ENCODE measurements around the gene TM4SF1. TPM values are rescaled to one million over a fixed set of nuclear protein-coding genes. Genes with fewer than 3 reads are reported as not detected.

TM4SF1 gene
- total RNA-seq, 1 donor from 2014 or later, result 9.6 TPM

GRCh38 chr3:149375501-149376196 is 1.8 kb downstream of the TM4SF1 start:
- ATAC-seq (no peak), DNase-seq (ENCODE audit: low spot score) (no peak)

GRCh38 chr3:149374793-149375500 is 2.5 kb downstream of the TM4SF1 start:
- ATAC-seq, result no peak
- DNase-seq (ENCODE audit: low spot score), result no peak

- DNase-seq (ENCODE audit: low spot score) (no peak), ATAC-seq (no peak)
These were observed 3.1 kb downstream of the TM4SF1 start for GRCh38 chr3:149374391-149374790.

GRCh38 chr3:149373235-149374125 is 4.0 kb downstream of the TM4SF1 start:
- no peak for ATAC-seq
- no peak for DNase-seq (ENCODE audit: low spot score)

GRCh38 chr3:149371723-149372114 is 5.7 kb downstream of the TM4SF1 start:
- ATAC-seq (no peak), DNase-seq (ENCODE audit: low spot score) (no peak)

GRCh38 chr3:149371001-149371722 is 6.3 kb downstream of the TM4SF1 start:
- no peak for ATAC-seq
- DNase-seq (ENCODE audit: low spot score), result no peak

- ATAC-seq, result no peak
- no peak for DNase-seq (ENCODE audit: low spot score)
These were observed 7.2 kb downstream of the TM4SF1 start for GRCh38 chr3:149369991-149370866.

GRCh38 chr3:149368674-149369497 is 8.6 kb downstream of the TM4SF1 start:
- peak; percentile 69 for ATAC-seq
- DNase-seq (ENCODE audit: low spot score), result no peak

- ATAC-seq (peak; percentile 63), DNase-seq (ENCODE audit: low spot score) (no peak)
These were observed 9.2 kb downstream of the TM4SF1 start for GRCh38 chr3:149368201-149368673.

- DNase-seq (ENCODE audit: low spot score) (no peak), ATAC-seq (no peak)
These were observed 10.3 kb downstream of the TM4SF1 start for GRCh38 chr3:149366941-149367840.

GRCh38 chr3:149366031-149366430 is 11.4 kb downstream of the TM4SF1 start:
- DNase-seq (ENCODE audit: low spot score) (no peak), ATAC-seq (no peak)

- no peak for ATAC-seq
These were observed 12.8 kb downstream of the TM4SF1 start for GRCh38 chr3:149364624-149365023.

GRCh38 chr3:149363053-149363452 is 14.4 kb downstream of the TM4SF1 start:
- no peak for ATAC-seq

More at GRCh38 chr3:149364624-149365023, 12.8 kb downstream of the TM4SF1 start:
- no peak for DNase-seq (ENCODE audit: low spot score)

GRCh38 chr3:149362366-149362765 is 15.1 kb downstream of the TM4SF1 start:
- ATAC-seq (no peak), DNase-seq (ENCODE audit: low spot score) (no peak)

More at GRCh38 chr3:149363053-149363452, 14.4 kb downstream of the TM4SF1 start:
- no peak for DNase-seq (ENCODE audit: low spot score)

- ATAC-seq (no peak), DNase-seq (ENCODE audit: low spot score) (no peak)
These were observed 20.8 kb downstream of the TM4SF1 start for GRCh38 chr3:149356630-149357029.

GRCh38 chr3:149356044-149356592 is 21.3 kb downstream of the TM4SF1 start:
- no peak for DNase-seq (ENCODE audit: low spot score)
- no peak for ATAC-seq

- DNase-seq (ENCODE audit: low spot score) (no peak), ATAC-seq (no peak)
These were observed 23.8 kb downstream of the TM4SF1 start for GRCh38 chr3:149353581-149354184.
